Activated gamma-delta T cell treated with anti-CD3 and anti-CD28 coated beads, Interleukin-2, amount 50 U/mL, for 16 hours (primary cell): ENCODE results near the gene OTOGL.
"Not testable (repeated sequence)": the region's sequence is repeated elsewhere in the genome, so short reads cannot be mapped to it uniquely, and the experiment has no call there.

Experiments used
- DNase-seq: peaks from one replicate; pipeline ENCODE4 v3.0.0-alpha.2; 2020; ENCODE audit warnings: low read depth

The OTOGL gene

GRCh38 chr12:80232837-80233236, 133.5 kb downstream of the OTOGL start:
- no peak for DNase-seq

GRCh38 chr12:80233926-80234325, 134.6 kb downstream of the OTOGL start:
- no peak for DNase-seq

- DNase-seq: no peak
Measured at GRCh38 chr12:80234667-80235066, 135.3 kb downstream of the OTOGL start.

- DNase-seq: no peak
Measured at GRCh38 chr12:80235944-80236343, 136.6 kb downstream of the OTOGL start.

- no peak for DNase-seq
Measured at GRCh38 chr12:80239867-80240266, 140.5 kb downstream of the OTOGL start.

GRCh38 chr12:80241576-80242273, 142.4 kb downstream of the OTOGL start:
- no peak for DNase-seq

- no peak for DNase-seq
Measured at GRCh38 chr12:80242321-80242720, 143.0 kb downstream of the OTOGL start.

GRCh38 chr12:80249581-80249980, 150.2 kb downstream of the OTOGL start:
- DNase-seq: not testable (repeated sequence)

GRCh38 chr12:80257920-80258319, 158.6 kb downstream of the OTOGL start:
- no peak for DNase-seq

GRCh38 chr12:80260269-80260668, 160.9 kb downstream of the OTOGL start:
- DNase-seq: no peak

- DNase-seq: no peak
Measured at GRCh38 chr12:80261403-80261802, 162.1 kb downstream of the OTOGL start.

GRCh38 chr12:80262346-80262745, 163.0 kb downstream of the OTOGL start:
- DNase-seq: no peak

- DNase-seq: no peak
Measured at GRCh38 chr12:80262771-80263170, 163.4 kb downstream of the OTOGL start.

GRCh38 chr12:80264386-80264785, 165.0 kb downstream of the OTOGL start:
- DNase-seq: no peak

- DNase-seq: no peak
Measured at GRCh38 chr12:80264891-80265290, 165.6 kb downstream of the OTOGL start.

- DNase-seq: no peak
Measured at GRCh38 chr12:80268924-80269749, 169.8 kb downstream of the OTOGL start.

GRCh38 chr12:80269803-80270552, 170.6 kb downstream of the OTOGL start:
- no peak for DNase-seq

- DNase-seq: no peak
Measured at GRCh38 chr12:80271780-80272179, 172.4 kb downstream of the OTOGL start.

GRCh38 chr12:80272387-80272915, 173.1 kb downstream of the OTOGL start:
- DNase-seq: no peak

- DNase-seq: no peak
Measured at GRCh38 chr12:80273144-80273543, 173.8 kb downstream of the OTOGL start.

GRCh38 chr12:80277732-80278131, 178.4 kb downstream of the OTOGL start:
- DNase-seq: no peak

GRCh38 chr12:80282226-80282625, 182.9 kb downstream of the OTOGL start:
- DNase-seq: no peak
